ENCODE data around the gene CSRP1.
A peak's percentile ranks its signal among the peaks of the same experiment; 100 is the strongest.
"Not testable (repeated sequence)": the region's sequence is repeated elsewhere in the genome, so short reads cannot be mapped to it uniquely, and the experiment has no call there.

The CSRP1 gene

GRCh38 chr1:201495551-201496295 lies 11.2 kb downstream of the CSRP1 start:
- DNase-seq: no peak

- no peak for DNase-seq
Measured at GRCh38 chr1:201493757-201494617, 12.9 kb downstream of the CSRP1 start.

- not testable (repeated sequence) for DNase-seq
Measured at GRCh38 chr1:201493026-201493656, 13.8 kb downstream of the CSRP1 start.

GRCh38 chr1:201491896-201492511 lies 14.9 kb downstream of the CSRP1 start:
- no peak for DNase-seq

- DNase-seq: no peak
Measured at GRCh38 chr1:201490708-201491131, 16.2 kb downstream of the CSRP1 start.

GRCh38 chr1:201489643-201490261 lies 17.2 kb downstream of the CSRP1 start:
- no peak for DNase-seq

GRCh38 chr1:201488830-201489589 lies 17.9 kb downstream of the CSRP1 start:
- DNase-seq: no peak

GRCh38 chr1:201487742-201488141 lies 19.2 kb downstream of the CSRP1 start:
- no peak for DNase-seq

GRCh38 chr1:201486187-201486586 lies 20.7 kb downstream of the CSRP1 start:
- no peak for DNase-seq

- DNase-seq: no peak
Measured at GRCh38 chr1:201485184-201485774, 21.6 kb downstream of the CSRP1 start.

- no peak for DNase-seq
Measured at GRCh38 chr1:201483373-201483949, 23.5 kb downstream of the CSRP1 start.

GRCh38 chr1:201482755-201483154 lies 24.2 kb downstream of the CSRP1 start:
- no peak for DNase-seq

- DNase-seq: peak; percentile 25 to 75 (median 55)
Measured at GRCh38 chr1:201481761-201482493, 25.0 kb downstream of the CSRP1 start.

GRCh38 chr1:201481004-201481380 lies 25.9 kb downstream of the CSRP1 start:
- no peak for DNase-seq

GRCh38 chr1:201480231-201481003 lies 26.5 kb downstream of the CSRP1 start:
- peak in 1 of 4 experiments; percentile 12 for DNase-seq

GRCh38 chr1:201479201-201479730 lies 27.7 kb downstream of the CSRP1 start:
- no peak for DNase-seq

GRCh38 chr1:201478666-201479065 lies 28.3 kb downstream of the CSRP1 start:
- DNase-seq: not testable (repeated sequence)

GRCh38 chr1:201476670-201477344 lies 30.1 kb downstream of the CSRP1 start:
- DNase-seq: no peak

All from activated naive CD4-positive, alpha-beta T cell (primary cell).